Thymus (tissue), 11 donors: ENCODE results near the gene BLOC1S3. TPM values are rescaled to one million over a fixed set of nuclear protein-coding genes. Genes with fewer than 3 reads are reported as not detected.

Source experiments
- DNase-seq, 9 donors: peaks; one replicate each; pipeline ENCODE4 v3.0.0-alpha.2; 2013; ENCODE audit warnings: low spot score in 9 of 9, low read depth in 6 of 9, missing footprints in 1 of 9
- H3K27ac ChIP-seq, 2 donors: one replicate each; pipeline ENCODE4 v1.5.1; 2013; ENCODE audit warnings: control low read depth in 1 of 2, low read depth in 1 of 2, low read length in 1 of 2, mild to moderate bottlenecking in 1 of 2, moderate library complexity in 1 of 2
- H3K27me3 ChIP-seq, 2 donors: one replicate each; pipeline ENCODE4 v1.5.1; 2013; ENCODE audit warnings: low read length in 1 of 2; ENCODE audit not compliant: control insufficient read depth in 2 of 2, insufficient read depth in 1 of 2
- H3K36me3 ChIP-seq, 2 donors: one replicate each; pipeline ENCODE4 v1.5.1; 2013; ENCODE audit warnings: low read length in 1 of 2, mild to moderate bottlenecking in 1 of 2, moderate library complexity in 1 of 2; ENCODE audit not compliant: control insufficient read depth in 2 of 2, insufficient read depth in 2 of 2
- H3K4me1 ChIP-seq, 2 donors: one replicate each; pipeline ENCODE4 v1.5.1; 2013; ENCODE audit warnings: low read length in 2 of 2; ENCODE audit not compliant: control insufficient read depth in 2 of 2, insufficient read depth in 2 of 2
- H3K4me3 ChIP-seq, 2 donors: one replicate each; pipeline ENCODE4 v1.5.1; 2013; ENCODE audit warnings: low read length in 2 of 2, control low read depth in 1 of 2, mild to moderate bottlenecking in 1 of 2
- H3K9me3 ChIP-seq, 2 donors: one replicate each; pipeline ENCODE4 v1.5.1; 2013; ENCODE audit warnings: low read length in 1 of 2, mild to moderate bottlenecking in 1 of 2; ENCODE audit not compliant: control insufficient read depth in 2 of 2, insufficient read depth in 1 of 2
- WGBS: extraction: QIAGEN DNeasy Blood & Tissue Kit; methylation state at CpG from one replicate; pipeline ENCODE4 v1.1.7; 2013; 5-methylcytosine and 5-hydroxymethylcytosine counted together
- polyA plus RNA-seq: library from polyadenylated mRNA; stranded (reverse); fragments of 200-250 nt; gene quantifications from one replicate; pipeline ENCODE4 v1.2.3, GENCODE V29; 2013
- total RNA-seq: library from RNA; stranded (reverse); fragments of 120-200 nt; gene quantifications from one replicate; pipeline ENCODE4 v1.2.4, GENCODE V29; 2013
- donor health status: healthy.

The BLOC1S3 gene
- total and polyA plus RNA-seq, 2 donors = 1.5 to 6.3 TPM

GRCh38 chr19:45137179-45137761 is 41.3 kb upstream of the BLOC1S3 start:
- H3K27ac ChIP-seq = no peak overlapping the region
- peaks cover 8 to 39% of the 10 kb centered on the region in 2 donors for H3K36me3 ChIP-seq
- peaks cover 0 to 11% of the 10 kb centered on the region in 2 donors for H3K4me1 ChIP-seq
- WGBS = 97% methylated on average over 17 of the region's 17 CpGs
- H3K9me3 ChIP-seq = no peaks in the 10 kb centered on the region
- H3K4me3 ChIP-seq = no peak overlapping the region
- H3K27me3 ChIP-seq = no peaks in the 10 kb centered on the region
- DNase-seq = no peak

- no peaks in the 10 kb centered on the region for H3K9me3 ChIP-seq
- H3K27me3 ChIP-seq = no peaks in the 10 kb centered on the region
- no peak overlapping the region for H3K4me3 ChIP-seq
- peaks cover 17 to 47% of the 10 kb centered on the region in 2 donors for H3K36me3 ChIP-seq
- no peak overlapping the region for H3K27ac ChIP-seq
- WGBS = 95% methylated on average over 11 of the region's 11 CpGs
- DNase-seq = no peak
- peaks cover 0 to 11% of the 10 kb centered on the region in 2 donors for H3K4me1 ChIP-seq
Measured at GRCh38 chr19:45138303-45138751, 40.3 kb upstream of the BLOC1S3 start.

- H3K9me3 ChIP-seq = no peaks in the 10 kb centered on the region
- WGBS = 97% methylated on average over 24 of the region's 24 CpGs
- DNase-seq = no peak
- no peak overlapping the region for H3K4me3 ChIP-seq
- H3K36me3 ChIP-seq = peaks cover 22 to 49% of the 10 kb centered on the region in 2 donors
- H3K4me1 ChIP-seq = peaks cover 0 to 11% of the 10 kb centered on the region in 2 donors
- H3K27ac ChIP-seq = no peak overlapping the region
- no peaks in the 10 kb centered on the region for H3K27me3 ChIP-seq
Measured at GRCh38 chr19:45139286-45140143, 39.1 kb upstream of the BLOC1S3 start.

DNA sequence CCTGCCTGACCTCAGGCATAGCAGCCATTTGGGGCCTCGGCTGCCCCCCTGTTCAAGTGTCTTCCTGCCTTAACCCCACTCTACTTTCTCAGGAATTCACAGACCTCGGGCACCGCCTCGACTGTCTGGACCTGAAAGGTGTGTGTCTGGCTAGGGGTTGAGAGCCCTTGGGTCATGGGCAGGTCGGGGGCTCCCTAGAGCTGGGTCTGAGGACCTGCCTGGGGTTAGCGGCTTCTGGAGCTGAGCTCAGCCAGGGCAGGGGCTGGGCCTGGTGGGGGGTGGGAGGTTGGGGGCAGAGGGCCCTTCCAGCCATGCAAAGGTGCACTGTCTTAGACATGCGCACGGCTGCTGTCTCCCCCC is 38.5 kb upstream of the BLOC1S3 start:
- 96% methylated on average over 8 of the region's 8 CpGs for WGBS
- H3K4me1 ChIP-seq = peaks cover 0 to 11% of the 10 kb centered on the region in 2 donors
- no peak overlapping the region for H3K27ac ChIP-seq
- H3K27me3 ChIP-seq = no peaks in the 10 kb centered on the region
- H3K36me3 ChIP-seq = peaks cover 24 to 53% of the 10 kb centered on the region in 2 donors
- DNase-seq = no peak
- no peak overlapping the region for H3K4me3 ChIP-seq
- H3K9me3 ChIP-seq = no peaks in the 10 kb centered on the region

GRCh38 chr19:45140533-45140932 is 38.1 kb upstream of the BLOC1S3 start:
- DNase-seq = no peak
- H3K9me3 ChIP-seq = no peaks in the 10 kb centered on the region
- 98% methylated on average over 11 of the region's 11 CpGs for WGBS
- H3K4me3 ChIP-seq = no peak overlapping the region
- H3K36me3 ChIP-seq = peaks cover 28 to 57% of the 10 kb centered on the region in 2 donors
- H3K27ac ChIP-seq = no peak overlapping the region
- H3K27me3 ChIP-seq = no peaks in the 10 kb centered on the region
- peaks cover 0 to 11% of the 10 kb centered on the region in 2 donors for H3K4me1 ChIP-seq

- no peaks in the 10 kb centered on the region for H3K9me3 ChIP-seq
- H3K27me3 ChIP-seq = no peaks in the 10 kb centered on the region
- no peak overlapping the region for H3K4me3 ChIP-seq
- peaks cover 0 to 9% of the 10 kb centered on the region in 2 donors for H3K4me1 ChIP-seq
- H3K27ac ChIP-seq = no peak overlapping the region
- H3K36me3 ChIP-seq = peaks cover 34 to 65% of the 10 kb centered on the region in 2 donors
- DNase-seq = no peak
- WGBS = 96% methylated on average over 28 of the region's 28 CpGs
Measured at GRCh38 chr19:45141203-45141900, 37.2 kb upstream of the BLOC1S3 start.

DNA sequence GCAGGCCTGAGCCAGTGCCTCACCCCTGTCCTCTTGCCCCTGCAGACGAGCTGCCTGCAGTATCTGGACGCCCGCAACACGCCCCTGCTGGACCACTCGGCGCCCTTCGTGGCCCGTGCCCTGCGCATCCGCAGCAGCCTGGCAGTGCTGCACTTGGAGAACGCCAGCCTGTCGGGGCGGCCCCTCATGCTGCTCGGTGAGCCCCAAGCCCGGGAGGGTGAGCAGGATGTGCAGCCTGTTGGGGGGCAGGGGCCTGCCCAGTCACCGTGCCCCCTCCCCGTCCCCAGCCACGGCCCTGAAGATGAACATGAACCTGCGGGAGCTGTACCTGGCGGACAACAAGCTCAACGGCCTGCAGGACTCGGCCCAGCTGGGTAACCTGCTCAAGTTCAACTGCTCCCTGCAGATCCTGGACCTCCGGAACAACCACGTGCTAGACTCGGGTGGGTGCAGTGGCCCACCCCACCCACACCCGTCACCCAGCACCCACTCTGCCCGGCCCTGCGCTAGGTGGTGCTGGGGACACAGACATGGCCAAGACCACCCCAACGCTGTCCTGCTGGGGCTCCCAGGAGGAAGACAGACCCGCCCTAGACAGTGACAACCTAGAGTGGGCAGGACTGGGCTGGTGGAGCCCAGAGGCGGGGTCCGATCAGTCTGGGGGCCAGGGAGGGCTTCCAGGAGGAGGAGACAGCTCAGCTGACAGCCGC is 36.4 kb upstream of the BLOC1S3 start:
- Histone ChIP-seq H3K9me3 (no peaks in the 10 kb centered on the region), H3K27me3 (no peaks in the 10 kb centered on the region), H3K27ac (no peak overlapping the region), H3K4me3 (no peak overlapping the region), H3K36me3 (peaks cover 41 to 74% of the 10 kb centered on the region in 2 donors), H3K4me1 (peaks cover 0 to 3% of the 10 kb centered on the region in 2 donors)
- WGBS = 96% methylated on average over 33 of the region's 33 CpGs
- no peak for DNase-seq

DNA sequence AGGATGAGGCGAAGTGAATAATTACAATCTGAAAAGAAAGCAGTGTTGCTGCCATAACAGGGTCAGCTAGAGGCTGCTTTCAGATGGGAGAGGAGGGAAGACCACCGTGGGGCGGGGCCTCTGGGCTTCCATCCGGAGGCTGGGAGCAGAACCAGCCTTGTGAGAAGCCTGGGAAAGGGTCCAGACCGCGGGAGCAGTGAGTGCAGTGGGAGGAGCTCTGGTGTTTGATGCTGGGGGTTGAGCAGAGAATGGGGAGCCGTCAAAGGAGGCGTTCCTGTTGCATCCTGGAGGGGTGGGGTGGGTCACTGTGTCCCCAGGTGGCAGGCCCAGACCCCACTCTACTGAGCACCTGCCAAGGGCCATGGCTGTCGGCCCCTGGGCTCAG is 35.9 kb upstream of the BLOC1S3 start:
- H3K27ac ChIP-seq = no peak overlapping the region
- no peaks in the 10 kb centered on the region for H3K4me1 ChIP-seq
- H3K36me3 ChIP-seq = peaks cover 44 to 78% of the 10 kb centered on the region in 2 donors
- H3K27me3 ChIP-seq = no peaks in the 10 kb centered on the region
- DNase-seq = no peak
- H3K4me3 ChIP-seq = no peak overlapping the region
- 96% methylated on average over 9 of the region's 9 CpGs for WGBS
- no peaks in the 10 kb centered on the region for H3K9me3 ChIP-seq
